Breast epithelium (tissue), 3 donors: Measurements from ENCODE around the gene FGF10.

Experiments used
- CTCF ChIP-seq, 3 donors: fragments of 450-650 bp; IDR thresholded peaks; one replicate each; pipeline ENCODE4 v1.5.1; 2016 to 2017; ENCODE audit warnings: antibody characterized with exemption in 3 of 3, mild to moderate bottlenecking in 3 of 3, moderate library complexity in 3 of 3
- POLR2A ChIP-seq: fragments of 450-650 bp; IDR thresholded peaks from one replicate; pipeline ENCODE4 v1.6.1; 2016; ENCODE audit warnings: antibody characterized with exemption, mild to moderate bottlenecking, moderate library complexity
- POLR2AphosphoS5 ChIP-seq, 3 donors: sonication (generic); formaldehyde crosslinking; IDR thresholded peaks; one replicate each; pipeline ENCODE4 v1.6.1; 2017; ENCODE audit warnings: antibody characterized with exemption in 3 of 3

DNA sequence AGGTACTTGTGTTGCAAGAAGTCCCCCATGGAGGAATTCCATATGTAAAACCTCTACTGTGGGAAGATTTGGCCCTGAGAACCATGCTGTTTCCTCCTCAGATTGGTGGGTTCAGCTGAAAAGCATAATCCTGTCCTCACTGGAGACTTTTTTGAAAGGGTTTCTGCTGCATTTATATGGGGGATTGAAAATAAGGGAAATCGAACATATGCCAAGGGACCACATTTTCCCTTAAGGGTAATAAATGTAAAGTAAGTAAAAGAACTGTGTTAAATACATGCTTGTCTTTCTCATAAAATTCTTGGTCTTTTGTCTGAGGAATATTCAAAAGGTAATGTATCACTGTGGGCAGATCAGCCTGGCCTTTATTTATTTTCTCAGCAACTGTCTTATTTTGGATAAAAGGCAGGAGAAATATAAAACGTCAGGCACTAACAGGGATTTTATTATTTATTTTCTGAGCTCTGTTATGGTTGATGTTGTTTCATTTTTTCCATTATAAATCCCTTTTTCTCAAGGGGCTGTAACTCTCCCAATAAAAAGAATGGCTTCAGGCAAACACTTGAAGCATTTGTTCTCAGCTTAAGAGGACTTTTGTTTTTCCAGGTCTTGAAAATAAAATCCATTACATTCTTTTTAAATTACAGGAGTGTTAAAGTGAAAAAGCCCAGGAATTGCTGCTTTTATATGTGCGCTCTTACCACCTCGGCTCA is 131.4 kb downstream of the FGF10 start:
- TF ChIP-seq CTCF (IDR thresholded peaks at IDR 0.05) (no peak), POLR2A (no peak), POLR2AphosphoS5 (IDR thresholded peaks at IDR 0.05) (no peak)
